ENCODE measurements around the gene TRPC4. TPM values are rescaled to one million over a fixed set of nuclear protein-coding genes. Genes with fewer than 3 reads are reported as not detected.

Gene TRPC4
- total RNA-seq, 1 experiment from 2014 or later, result 8.0 TPM

- H3K27ac Mint-ChIP-seq, result no peak overlapping the region
- no peaks in the 10 kb centered on the region for H3K27me3 Mint-ChIP-seq (ENCODE audit: low read depth)
- no peaks in the 10 kb centered on the region for H3K36me3 Mint-ChIP-seq
- CTCF ChIA-PET, result no interaction called here
- no peak for TF ChIP-seq ZNF219 (CRISPR knock-in tag; IDR thresholded peaks at IDR 0.05; ENCODE audit: borderline replicate concordance)
- no peak for TF ChIP-seq ZNF423 (CRISPR knock-in tag; IDR thresholded peaks at IDR 0.05)
- no peak for TF ChIP-seq JUN (CRISPR knock-in tag; IDR thresholded peaks at IDR 0.05)
- no peak for TF ChIP-seq CTCF (IDR thresholded peaks at IDR 0.05)
- TF ChIP-seq MYBL2 (CRISPR knock-in tag; IDR thresholded peaks at IDR 0.05), result no peak
- no peak for TF ChIP-seq TEAD1 (CRISPR knock-in tag; IDR thresholded peaks at IDR 0.05)
- TF ChIP-seq MXD4 (CRISPR knock-in tag; IDR thresholded peaks at IDR 0.05; ENCODE audit: borderline replicate concordance), result no peak
- TF ChIP-seq ETV6 (CRISPR knock-in tag; IDR thresholded peaks at IDR 0.05), result no peak
- no peak for TF ChIP-seq TP53 (CRISPR knock-in tag; IDR thresholded peaks at IDR 0.05)
- no peak for TF ChIP-seq HMGA2 (CRISPR knock-in tag; IDR thresholded peaks at IDR 0.05)
- TF ChIP-seq, protein P1, sequence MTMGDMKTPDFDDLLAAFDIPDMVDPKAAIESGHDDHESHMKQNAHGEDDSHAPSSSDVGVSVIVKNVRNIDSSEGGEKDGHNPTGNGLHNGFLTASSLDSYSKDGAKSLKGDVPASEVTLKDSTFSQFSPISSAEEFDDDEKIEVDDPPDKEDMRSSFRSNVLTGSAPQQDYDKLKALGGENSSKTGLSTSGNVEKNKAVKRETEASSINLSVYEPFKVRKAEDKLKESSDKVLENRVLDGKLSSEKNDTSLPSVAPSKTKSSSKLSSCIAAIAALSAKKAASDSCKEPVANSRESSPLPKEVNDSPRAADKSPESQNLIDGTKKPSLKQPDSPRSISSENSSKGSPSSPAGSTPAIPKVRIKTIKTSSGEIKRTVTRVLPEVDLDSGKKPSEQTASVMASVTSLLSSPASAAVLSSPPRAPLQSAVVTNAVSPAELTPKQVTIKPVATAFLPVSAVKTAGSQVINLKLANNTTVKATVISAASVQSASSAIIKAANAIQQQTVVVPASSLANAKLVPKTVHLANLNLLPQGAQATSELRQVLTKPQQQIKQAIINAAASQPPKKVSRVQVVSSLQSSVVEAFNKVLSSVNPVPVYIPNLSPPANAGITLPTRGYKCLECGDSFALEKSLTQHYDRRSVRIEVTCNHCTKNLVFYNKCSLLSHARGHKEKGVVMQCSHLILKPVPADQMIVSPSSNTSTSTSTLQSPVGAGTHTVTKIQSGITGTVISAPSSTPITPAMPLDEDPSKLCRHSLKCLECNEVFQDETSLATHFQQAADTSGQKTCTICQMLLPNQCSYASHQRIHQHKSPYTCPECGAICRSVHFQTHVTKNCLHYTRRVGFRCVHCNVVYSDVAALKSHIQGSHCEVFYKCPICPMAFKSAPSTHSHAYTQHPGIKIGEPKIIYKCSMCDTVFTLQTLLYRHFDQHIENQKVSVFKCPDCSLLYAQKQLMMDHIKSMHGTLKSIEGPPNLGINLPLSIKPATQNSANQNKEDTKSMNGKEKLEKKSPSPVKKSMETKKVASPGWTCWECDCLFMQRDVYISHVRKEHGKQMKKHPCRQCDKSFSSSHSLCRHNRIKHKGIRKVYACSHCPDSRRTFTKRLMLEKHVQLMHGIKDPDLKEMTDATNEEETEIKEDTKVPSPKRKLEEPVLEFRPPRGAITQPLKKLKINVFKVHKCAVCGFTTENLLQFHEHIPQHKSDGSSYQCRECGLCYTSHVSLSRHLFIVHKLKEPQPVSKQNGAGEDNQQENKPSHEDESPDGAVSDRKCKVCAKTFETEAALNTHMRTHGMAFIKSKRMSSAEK (CRISPR knock-in tag; IDR thresholded peaks at IDR 0.05; ENCODE audit: borderline replicate concordance), result no peak
- TF ChIP-seq ZNF121 (CRISPR knock-in tag; IDR thresholded peaks at IDR 0.05), result no peak
- TF ChIP-seq STAT6 (CRISPR knock-in tag; conservative IDR thresholded peaks at IDR 0.05; ENCODE audit: low read depth), result no peak
- TF ChIP-seq TCF7 (CRISPR knock-in tag; IDR thresholded peaks at IDR 0.05; ENCODE audit: low read depth), result no peak
- no peak for TF ChIP-seq NR3C1 (CRISPR knock-in tag; conservative IDR thresholded peaks at IDR 0.05; ENCODE audit: low read depth)
- no peak for TF ChIP-seq ZNF425 (CRISPR knock-in tag; conservative IDR thresholded peaks at IDR 0.05)
- POLR2A ChIA-PET, result no interaction called here
- DNase-seq (ENCODE audit: low spot score) (no peak), ATAC-seq (no peak)
- no peak overlapping the region for H3K4me3 Mint-ChIP-seq
- H3K4me1 Mint-ChIP-seq, result peaks cover 15% of the 10 kb centered on the region
- no peaks in the 10 kb centered on the region for H3K9me3 Mint-ChIP-seq
These were observed 19.5 kb upstream of the TRPC4 start for GRCh38 chr13:37889102-37889501.

DNA sequence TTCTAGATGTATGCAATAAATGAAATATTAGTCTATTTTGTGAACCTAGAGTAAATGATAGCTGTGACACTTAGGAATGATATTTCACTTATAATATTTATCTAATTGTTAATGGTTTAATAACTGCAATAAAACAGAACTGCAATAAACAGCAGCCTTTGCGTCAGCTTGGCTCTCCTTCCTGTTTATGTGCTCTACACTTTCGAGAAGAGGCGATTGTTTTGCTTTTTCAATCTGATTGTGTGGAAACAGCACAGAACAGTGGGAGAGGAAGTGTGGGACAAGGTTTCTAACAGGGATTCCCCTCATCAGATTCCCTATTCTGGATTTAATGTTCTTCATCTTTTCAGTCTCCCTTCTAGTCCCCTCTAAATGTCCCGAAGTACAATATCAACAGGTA, 17.3 kb upstream of the TRPC4 start:
- TF ChIP-seq TP53 (CRISPR knock-in tag; IDR thresholded peaks at IDR 0.05), result no peak
- TF ChIP-seq AR (CRISPR knock-in tag; IDR thresholded peaks at IDR 0.05), result no peak
- no peak for TF ChIP-seq NR2C2 (CRISPR knock-in tag; IDR thresholded peaks at IDR 0.05)
- no peak for TF ChIP-seq GRHL2 (CRISPR knock-in tag; IDR thresholded peaks at IDR 0.05; ENCODE audit: insufficient replicate concordance, severe bottlenecking)
- no peak for TF ChIP-seq ATF2 (CRISPR knock-in tag; IDR thresholded peaks at IDR 0.05; ENCODE audit: borderline replicate concordance, low read depth)
- no peaks in the 10 kb centered on the region for H3K36me3 Mint-ChIP-seq
- H3K4me1 Mint-ChIP-seq, result peaks cover 8% of the 10 kb centered on the region
- ChIA-PET CTCF (no interaction called here), POLR2A (no interaction called here)
- H3K27ac Mint-ChIP-seq, result no peak overlapping the region
- H3K4me3 Mint-ChIP-seq, result no peak overlapping the region
- no peak for ATAC-seq
- no peaks in the 10 kb centered on the region for H3K9me3 Mint-ChIP-seq
- H3K27me3 Mint-ChIP-seq (ENCODE audit: low read depth), result no peaks in the 10 kb centered on the region
- no peak for DNase-seq (ENCODE audit: low spot score)

All from WTC11 (cell line).